GM18951 (cell line): ENCODE data around the gene PADI2.

Experiments
- POLR2A ChIP-seq: IDR thresholded peaks from 4 replicates; pipeline ENCODE4 v1.6.1; 2011; ENCODE audit warnings: mild to moderate bottlenecking; ENCODE audit not compliant: insufficient read length, insufficient read depth; ENCODE audit errors: extremely low read depth
- in situ Hi-C: fragments of 300-500 bp; cut with MboI; formaldehyde crosslinking; loops from one replicate; pipeline ENCODE4 v1.12.0; 2022; ENCODE audit warnings: low sequenced_read_pairs, mixed read lengths, inconsistent platforms; ENCODE audit not compliant: unreplicated experiment

Gene PADI2

DNA sequence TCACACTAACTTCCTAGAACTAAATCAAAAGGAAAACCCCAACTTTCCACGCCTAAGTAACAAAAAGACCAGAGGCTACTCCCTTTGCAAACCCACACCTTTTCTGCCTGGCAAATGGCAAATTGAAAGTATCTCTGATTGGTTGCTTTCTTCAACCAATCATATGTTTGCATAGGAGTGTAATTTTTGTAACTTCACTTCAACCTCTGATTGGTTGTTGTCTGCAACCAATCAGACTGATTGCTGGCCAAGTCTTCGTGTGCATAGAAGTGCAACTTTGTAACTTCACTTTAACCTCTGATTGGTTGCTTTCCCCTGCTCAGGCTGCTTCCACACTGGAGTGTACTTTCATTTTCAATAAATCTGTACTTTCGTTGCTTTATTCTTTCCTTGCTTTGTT is 36.9 kb upstream of the PADI2 start:
- TF ChIP-seq POLR2A: no peak
- in situ Hi-C loops: no loop called here

GRCh38 chr1:17155257-17155920 is 36.1 kb upstream of the PADI2 start:
- in situ Hi-C loops: no loop called here
- no peak for TF ChIP-seq POLR2A

- in situ Hi-C loops: no loop called here
- TF ChIP-seq POLR2A: no peak
Measured at GRCh38 chr1:17149771-17150170, 30.5 kb upstream of the PADI2 start.

- in situ Hi-C loops: no loop called here
- no peak for TF ChIP-seq POLR2A
Measured at GRCh38 chr1:17148950-17149608, 29.8 kb upstream of the PADI2 start.

DNA sequence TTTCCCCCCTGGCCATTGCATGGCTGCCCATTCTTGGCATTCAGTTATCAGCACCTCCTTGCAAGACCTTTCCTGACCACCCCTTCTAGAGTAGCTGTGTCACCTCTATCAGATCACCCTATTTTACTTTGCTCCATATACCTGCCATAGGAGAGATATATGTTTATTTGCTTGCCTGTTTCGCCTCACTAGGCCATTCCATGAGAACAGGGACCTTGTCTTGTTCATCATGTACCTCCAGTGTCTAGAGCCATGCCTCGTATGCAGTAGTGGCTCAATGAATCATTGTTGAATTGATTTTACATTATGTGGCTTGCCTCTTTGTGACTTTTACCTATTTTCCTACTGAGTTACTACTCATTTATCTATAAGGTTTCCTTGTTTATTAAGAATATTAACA is 26.4 kb upstream of the PADI2 start:
- in situ Hi-C loops: no loop called here
- TF ChIP-seq POLR2A: no peak

DNA sequence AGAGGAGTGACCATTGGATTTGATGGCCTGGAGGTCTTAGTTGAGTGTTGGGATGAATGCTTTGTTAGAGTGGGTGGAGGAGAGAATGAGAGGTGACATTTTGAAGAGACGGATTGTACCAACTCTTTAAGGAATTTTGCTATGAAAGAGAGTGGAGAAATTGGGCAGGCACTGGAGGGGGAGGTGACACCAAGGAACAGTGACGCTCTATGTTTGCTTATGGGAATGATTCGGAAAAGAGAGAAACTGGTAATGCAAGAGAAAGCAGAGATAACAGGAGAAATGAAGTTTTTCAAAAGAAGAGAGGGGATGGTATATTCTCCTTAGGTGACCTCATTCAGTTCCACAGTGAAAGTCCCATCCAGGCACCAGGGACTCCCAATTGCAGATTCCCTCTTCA is 24.5 kb upstream of the PADI2 start:
- no peak for TF ChIP-seq POLR2A
- in situ Hi-C loops: no loop called here

GRCh38 chr1:17141441-17142197 is 22.4 kb upstream of the PADI2 start:
- in situ Hi-C loops: no loop called here
- TF ChIP-seq POLR2A: no peak

DNA sequence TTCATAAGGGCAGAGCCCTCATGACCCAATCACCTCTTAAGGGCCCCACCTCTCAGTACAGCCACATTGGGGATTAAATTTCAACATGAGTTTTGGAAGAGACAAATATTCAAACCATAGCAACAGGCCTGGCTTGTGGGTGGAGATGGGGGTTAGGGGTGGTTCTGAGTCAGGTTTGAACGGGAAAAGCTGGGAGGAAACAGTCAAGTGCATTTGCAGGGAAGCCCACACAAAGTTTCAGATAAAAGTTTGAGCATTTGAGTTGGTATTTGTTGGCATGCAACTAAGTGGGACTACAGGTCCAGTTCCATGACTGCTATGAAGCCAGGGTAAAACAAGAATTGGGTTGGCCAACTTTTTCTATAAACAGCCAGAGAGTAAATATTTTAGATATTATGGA is 21.0 kb upstream of the PADI2 start:
- in situ Hi-C loops: no loop called here
- no peak for TF ChIP-seq POLR2A

DNA sequence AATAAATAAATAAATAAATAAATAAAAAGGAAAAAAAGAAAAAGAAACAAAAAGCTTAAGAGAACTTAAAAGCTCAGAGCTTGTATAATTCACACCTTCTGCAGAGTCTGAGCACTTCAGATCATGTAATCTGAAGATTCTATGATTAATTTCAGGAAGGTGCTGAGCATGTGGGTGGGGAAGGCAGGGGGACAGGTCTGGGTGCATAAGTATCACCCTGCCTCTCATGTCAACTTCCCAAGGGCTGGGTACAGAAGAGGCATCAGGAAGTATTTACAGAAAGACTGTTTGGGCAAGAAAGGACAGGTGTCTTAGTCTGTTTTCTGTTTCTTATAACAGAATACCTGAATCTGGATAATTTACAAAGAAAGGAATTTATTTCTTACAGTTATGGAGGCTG is 20.4 kb upstream of the PADI2 start:
- TF ChIP-seq POLR2A: no peak
- in situ Hi-C loops: no loop called here

GRCh38 chr1:17137441-17137840 is 18.2 kb upstream of the PADI2 start:
- TF ChIP-seq POLR2A: no peak
- in situ Hi-C loops: no loop called here

DNA sequence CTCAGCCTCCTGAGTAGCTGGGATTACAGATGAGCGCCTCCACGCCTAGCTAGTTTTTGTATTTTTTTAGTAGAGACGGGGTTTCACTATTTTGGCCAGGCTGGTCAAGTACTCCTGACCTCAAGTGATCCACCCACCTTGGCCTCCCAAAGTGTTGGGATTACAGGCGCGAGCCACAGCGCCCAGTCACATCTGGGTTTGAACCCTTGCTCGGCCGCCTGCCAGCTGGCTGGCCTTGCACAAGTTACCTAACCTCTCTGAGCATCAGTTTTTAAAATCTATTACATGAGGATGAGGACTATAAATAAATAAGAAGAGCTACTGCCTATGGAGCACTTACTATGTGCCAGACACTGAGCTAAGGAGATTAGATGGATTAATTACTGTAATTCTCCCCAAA is 17.7 kb upstream of the PADI2 start:
- TF ChIP-seq POLR2A: no peak
- in situ Hi-C loops: no loop called here

GRCh38 chr1:17136145-17136544 is 16.9 kb upstream of the PADI2 start:
- TF ChIP-seq POLR2A: no peak
- in situ Hi-C loops: no loop called here

DNA sequence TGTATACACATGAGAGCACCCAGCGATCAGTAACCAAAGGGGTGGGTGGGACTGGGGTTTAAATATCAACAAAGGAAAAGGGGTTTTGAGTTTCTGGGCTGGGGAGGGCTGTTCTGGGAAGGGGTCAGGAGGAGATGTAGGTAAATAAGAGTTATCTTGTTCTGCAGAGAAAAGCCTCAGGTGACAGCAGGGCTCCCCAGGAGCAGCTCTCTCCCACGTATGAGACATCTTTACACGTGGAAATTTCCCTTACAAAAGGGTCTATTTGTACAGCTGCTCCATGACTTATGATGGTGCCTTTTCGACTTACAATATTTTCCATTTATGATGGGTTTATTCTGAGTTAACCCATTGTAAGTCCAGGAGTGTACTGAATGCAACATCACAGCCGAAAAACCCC is 16.3 kb upstream of the PADI2 start:
- TF ChIP-seq POLR2A: no peak
- in situ Hi-C loops: no loop called here

DNA sequence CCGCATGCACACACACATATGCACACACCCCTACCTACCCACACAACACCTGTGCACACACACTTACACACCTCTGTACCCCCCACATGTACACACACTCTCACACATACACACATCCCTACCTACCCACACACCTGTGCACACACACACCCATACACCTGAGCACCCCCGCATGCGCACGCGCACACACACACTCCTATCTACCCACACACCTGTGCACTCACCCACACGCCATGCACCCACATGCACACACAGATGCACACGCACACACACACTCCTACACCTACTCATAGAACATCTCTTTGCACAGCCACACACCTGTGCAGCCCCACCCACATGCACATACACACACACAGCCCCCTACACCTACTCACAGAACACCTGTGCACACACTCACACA is 15.5 kb upstream of the PADI2 start:
- TF ChIP-seq POLR2A: no peak
- in situ Hi-C loops: no loop called here
